HUDEP-2 (cell line): ENCODE measurements around the gene SUMO1.
"Not testable (repeated sequence)": the region's sequence is repeated elsewhere in the genome, so short reads cannot be mapped to it uniquely, and the experiment has no call there.

Experiments used
- DNase-seq, 76 experiments: peaks; one replicate each; lab custom pipeline; 2025; ENCODE audit not compliant: unreplicated experiment in 76 of 76; lab: John Stamatoyannopoulos, UW

The SUMO1 gene

GRCh38 chr2:202238234-202239197 lies at the start of gene SUMO1:
Gene SUMO1, minus strand, starts transcription at chr2:202238597. Its CDS starts 146 bp downstream, at chr2:202238451.
- peak in 75 of 76 experiments; percentile 23 to 88 (median 71) for DNase-seq

- DNase-seq, result no peak
Observed at GRCh38 chr2:202286595-202286994, 48.2 kb upstream of the SUMO1 start.

GRCh38 chr2:202278944-202279343 lies 40.5 kb upstream of the SUMO1 start:
- peak in 10 of 76 experiments; percentile 1 to 32 (median 18) for DNase-seq

DNA sequence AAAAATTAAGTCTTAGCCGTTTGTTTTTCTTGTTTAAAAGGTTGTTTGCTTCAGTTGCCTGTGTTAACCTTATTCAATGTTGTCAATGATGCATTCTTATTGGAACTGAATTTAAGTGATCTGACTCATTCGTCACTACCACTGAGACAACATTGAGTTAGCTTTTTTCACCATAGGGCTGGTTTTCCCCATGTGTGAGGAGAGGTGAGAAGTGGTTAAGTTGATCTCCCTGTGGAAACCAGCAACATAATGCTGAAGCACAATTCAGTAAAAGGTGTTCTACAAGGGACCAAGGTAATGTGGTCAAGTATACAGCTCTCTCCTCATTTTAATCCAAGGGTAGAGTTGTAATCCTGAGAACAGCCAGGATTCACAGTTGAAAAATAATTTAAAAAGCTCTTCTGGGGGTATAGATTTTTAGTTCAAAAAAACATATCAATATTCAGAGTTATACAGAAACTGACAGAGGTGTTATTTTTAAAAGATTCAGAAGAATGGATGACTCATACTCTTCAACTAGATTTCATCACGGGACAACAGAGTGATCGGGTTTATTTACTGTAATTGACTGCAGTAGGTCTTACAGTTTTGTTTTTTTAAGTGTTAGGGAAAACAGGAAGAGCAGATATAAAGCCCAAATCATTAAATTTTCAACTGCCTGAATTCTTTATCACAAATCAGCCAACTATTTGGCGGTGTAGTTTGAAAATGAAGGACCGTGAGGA lies 39.8 kb upstream of the SUMO1 start:
- peak in 1 of 76 experiments; percentile 9 for DNase-seq

DNA sequence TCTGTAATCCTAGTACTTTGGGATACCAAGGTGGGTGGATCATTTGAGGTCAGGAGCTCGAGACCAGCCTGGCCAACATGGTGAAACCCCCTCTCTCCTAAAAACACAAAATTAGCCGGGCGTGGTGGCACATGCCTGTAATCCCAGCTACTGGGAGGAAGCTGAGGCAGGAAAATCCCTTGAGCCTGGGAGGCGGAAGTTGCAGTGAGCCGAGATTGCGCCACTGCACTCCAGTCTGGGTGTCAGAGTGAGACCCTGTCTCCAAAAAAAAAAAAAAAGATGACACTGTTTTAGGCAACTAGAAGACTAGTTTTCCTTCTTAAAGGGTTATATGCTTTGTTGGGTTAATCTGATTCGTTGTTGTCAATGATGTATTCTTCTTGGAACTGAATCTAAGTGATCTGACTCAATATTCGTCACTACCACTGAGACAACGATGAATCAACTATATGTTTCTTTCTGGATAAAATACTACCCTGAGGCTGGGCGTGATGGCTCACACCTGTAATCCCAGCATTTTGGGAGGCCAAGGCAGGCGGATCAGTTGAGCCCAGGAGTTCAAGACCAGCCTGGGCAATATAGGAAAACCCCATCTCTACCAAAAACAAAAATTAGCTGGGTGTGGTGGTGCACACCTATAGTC lies 37.8 kb upstream of the SUMO1 start:
- not testable (repeated sequence) for DNase-seq

- DNase-seq, result no peak
Observed at GRCh38 chr2:202270487-202270886, 32.1 kb upstream of the SUMO1 start.

GRCh38 chr2:202269585-202269984 lies 31.2 kb upstream of the SUMO1 start:
- DNase-seq, result peak in 1 of 76 experiments; percentile 22

DNA sequence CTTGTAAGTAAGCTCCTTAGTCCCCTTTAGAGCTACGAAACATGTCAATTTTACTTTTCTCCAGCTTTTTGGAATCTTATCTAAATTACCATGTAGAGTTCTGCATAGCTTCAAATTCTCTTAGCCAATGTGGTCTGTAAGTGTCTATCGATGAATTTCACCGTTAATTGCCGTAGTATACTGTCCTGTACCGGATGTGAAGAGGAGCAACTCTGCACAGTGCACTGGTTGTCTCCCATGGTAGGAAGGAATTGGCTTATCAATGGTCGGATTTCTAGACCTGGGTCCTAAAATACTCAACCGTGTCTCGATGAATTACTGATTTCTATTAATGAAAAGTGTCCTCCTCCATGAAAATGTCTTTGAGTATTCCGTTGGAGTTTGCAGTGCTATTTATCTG lies 29.1 kb upstream of the SUMO1 start:
- peak in 4 of 76 experiments; percentile 1 to 9 (median 4) for DNase-seq

DNA sequence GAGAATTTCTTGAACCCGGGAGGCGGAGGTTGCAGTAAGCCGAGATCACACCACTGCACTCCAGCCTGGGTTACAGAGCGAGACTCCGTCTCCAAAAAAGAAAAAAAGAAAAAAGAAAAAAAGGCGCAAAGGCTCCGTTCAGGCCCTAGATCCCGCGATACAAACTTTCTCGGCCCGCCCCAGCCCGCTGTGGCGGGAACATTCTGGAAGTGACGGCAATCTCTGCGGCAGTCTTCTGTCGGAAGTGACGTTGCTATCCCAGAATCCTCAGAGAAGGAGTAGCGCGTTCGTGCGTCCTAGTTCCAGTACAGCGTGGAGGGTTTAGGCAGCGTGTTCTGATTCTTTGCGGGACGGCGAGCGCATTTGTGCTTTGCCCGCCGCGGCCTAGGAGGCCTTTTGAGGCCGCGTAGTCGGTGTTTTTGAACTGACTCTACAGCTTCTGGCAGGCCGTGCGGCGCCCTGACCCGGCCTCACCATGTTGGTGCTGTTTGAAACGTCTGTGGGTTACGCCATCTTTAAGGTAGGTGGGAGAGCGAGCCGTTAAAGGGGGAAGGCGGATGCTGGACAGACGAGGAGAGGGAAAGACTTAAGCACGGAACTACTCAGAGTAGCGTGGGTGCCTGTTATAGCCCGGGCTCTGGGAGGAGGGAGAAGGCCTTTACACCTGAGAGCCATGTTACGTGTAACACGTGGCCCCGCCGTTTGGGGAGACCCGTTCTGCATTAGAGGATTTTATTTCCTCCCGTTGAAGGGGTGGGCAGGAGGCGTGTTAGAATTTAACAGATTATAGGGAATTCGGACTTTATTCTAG lies 27.3 kb upstream of the SUMO1 start, which contains the start of gene NOP58:
NOP58 (plus strand) TSS at position 297 of the 811 bp plus-strand sequence; CDS start at position 476, 179 bp downstream.
- peak in 75 of 76 experiments; percentile 16 to 92 (median 82) for DNase-seq

GRCh38 chr2:202261531-202261930 lies 23.1 kb upstream of the SUMO1 start:
- no peak for DNase-seq

DNA sequence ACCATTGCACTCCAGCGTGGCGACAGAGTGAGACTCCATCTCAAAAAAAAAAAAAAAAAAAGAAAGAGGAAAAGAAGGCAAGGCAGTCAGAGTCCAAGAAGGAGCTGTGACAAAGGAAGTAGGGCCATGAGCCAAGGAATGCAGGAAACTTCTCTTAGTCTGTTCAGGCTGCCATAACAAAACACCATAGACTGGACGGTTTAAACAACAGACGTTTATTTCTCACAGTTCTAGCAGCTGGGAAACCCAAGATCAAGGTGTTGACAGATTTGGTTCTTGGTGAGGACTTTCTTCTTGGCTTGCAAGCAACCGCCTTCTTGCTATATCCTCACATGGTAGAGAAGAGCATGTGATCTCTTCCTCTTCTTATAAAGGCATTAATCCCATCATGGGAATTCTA lies 13.1 kb upstream of the SUMO1 start:
- no peak for DNase-seq

DNA sequence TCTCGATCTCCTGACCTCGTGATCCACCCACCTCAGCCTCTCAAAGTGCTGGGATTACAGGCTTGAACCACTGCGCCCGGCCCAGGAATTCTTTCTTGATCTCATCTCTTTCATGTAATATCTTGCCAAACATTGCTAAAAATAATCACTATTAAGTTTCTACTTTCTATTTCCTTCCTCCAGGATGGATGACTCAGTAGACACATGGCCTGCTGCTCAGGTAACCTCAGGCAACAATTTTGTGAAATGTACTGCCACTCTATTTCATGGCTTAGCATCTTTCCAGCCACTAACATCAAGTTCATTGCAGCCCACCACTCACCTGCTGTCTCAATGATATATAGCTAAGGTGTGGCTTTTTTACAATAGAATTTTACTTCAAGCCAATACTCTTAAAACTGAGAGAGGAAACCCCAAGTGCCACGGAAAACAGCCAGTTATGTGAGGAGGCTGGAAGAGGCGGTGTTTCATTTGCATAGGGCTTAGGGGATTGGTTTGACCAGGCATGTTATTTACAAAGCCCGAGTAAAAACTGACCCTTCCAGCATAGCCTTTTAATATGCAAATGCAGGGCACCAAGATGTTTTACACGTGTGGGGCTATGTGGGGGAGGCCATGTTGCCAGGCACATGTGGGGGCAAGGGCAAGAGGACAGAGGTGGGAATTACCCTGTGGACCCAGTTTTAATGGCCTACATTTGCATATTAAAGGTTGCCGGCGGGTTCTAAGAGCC lies 11.3 kb upstream of the SUMO1 start:
- no peak for DNase-seq

DNA sequence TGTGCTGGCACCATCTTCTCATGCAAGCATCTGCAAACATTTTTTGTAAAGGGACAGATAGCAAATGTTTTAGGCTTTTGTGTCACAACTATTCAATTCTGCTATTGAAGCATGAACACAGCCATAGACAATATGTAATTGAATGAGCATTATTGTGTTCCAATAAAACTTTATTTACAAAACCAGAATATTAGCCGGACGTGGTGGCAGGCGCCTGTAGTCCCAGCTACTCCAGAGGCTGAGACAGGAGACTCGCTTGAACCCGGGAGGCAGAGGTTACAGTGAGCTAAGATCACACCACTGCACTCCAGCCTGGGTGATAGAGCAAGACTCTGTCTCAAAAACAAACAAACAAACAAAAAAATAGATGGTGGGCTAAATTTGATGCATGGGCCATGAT lies 9.3 kb upstream of the SUMO1 start:
- not testable (repeated sequence) for DNase-seq

DNA sequence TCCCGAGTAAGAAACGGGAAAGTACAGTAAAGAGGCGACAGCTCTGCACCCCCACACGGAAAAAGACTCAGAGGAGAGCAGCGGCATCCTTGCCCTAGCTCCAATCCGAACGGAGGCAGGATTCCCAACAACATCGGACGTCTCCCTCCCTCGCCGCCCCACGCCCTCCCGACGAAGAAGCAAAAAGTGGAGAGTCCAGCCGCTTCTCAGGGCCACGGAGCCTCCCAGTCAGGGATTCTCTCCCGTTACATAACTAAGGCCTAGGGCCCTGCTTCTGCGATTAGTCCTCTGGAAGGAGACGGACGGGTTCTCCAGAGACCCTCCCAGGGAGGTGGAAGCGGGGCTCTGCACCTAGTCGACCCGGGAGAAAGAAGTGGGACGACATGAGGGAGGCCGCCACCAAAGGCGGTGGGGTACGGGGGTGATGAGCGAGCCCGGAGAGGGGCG lies 587 bp downstream of the SUMO1 start:
- peak in 14 of 76 experiments; percentile 3 to 33 (median 15) for DNase-seq

DNA sequence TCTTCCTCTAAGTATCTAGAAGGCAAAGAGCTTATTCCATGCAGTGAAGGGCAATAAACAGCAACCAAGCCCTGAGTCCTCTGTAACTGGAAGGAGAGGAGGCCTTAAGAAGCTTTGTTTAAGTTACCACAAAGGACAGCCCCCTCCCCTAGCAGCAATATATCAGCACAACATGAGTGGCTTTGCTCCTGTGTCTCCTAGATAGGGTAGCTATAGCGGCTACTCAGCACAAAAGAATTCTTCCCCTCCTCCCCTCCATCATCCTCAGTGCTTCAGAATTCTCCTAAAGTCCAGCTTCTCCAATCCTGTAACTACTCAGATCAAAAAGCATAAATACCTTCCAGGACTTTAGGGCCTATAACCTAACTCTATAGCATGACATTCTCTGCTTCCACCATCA lies 16.5 kb downstream of the SUMO1 start:
- DNase-seq, result no peak

DNA sequence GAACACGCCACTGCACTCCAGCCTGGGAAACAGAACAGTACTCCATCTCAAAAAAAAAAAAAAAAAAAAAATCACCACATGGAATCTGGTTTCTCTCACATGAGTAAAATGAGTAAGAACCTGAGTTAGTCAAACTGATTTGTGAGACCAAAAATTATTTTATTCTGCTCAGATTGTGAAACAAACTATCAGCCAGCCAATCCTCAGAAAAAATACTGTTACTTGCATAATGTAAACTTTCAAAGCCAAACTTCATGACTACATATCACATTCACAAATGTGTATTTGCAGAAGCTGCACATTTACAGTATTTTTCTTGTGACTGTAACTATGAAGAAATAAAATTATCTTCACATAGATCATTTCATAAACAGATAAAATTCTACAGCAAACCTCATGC lies 23.2 kb downstream of the SUMO1 start:
- no peak for DNase-seq

DNA sequence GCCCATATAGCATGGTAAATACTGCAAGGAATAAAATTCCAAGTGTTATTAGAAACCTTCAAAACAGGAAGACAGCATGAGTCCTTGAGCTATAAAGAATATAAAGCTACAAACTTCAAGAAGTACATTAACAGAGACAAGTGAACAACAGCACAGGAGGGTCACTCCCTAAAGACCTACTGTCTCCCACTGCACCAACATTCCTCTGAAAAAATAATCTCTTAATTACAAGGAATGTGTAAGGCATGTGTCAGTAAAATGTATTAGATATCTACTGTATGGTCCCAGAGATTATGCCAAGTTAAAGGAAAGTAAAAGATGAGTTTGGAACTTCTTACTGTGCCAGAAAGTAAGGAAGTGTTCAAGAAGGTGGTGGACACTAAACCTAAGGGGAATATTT lies 29.9 kb downstream of the SUMO1 start:
- no peak for DNase-seq

DNA sequence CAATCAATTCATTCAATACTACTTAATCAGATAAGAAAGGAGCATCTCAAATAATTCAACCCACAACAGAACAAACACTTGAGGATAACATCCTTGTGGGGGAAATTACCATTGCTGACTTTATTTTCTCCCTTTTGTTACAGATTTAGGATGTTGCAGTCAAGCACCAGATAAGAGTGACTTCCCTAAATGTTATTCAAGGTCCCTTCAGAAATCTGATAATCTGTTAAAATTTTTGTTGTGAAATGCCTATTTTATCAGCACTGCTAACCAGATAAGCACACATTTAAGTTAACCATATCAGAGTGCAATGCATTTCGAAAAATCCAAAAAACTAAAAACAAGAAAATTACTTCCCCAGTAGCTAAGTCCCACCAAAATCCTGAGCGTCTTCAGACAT lies 33.5 kb downstream of the SUMO1 start:
- DNase-seq, result no peak

GRCh38 chr2:202203348-202203747 lies 35.0 kb downstream of the SUMO1 start:
- no peak for DNase-seq
